SK-N-SH (cell line): Measurements from ENCODE around the gene ZIC2.

Experiments
- NRF1 ChIP-seq: IDR thresholded peaks from 2 replicates; pipeline ENCODE4 v1.6.1; 2012; ENCODE audit warnings: low read depth, mild to moderate bottlenecking, low read length
- POLR2AphosphoS5 ChIP-seq: IDR thresholded peaks from 2 replicates; pipeline ENCODE4 v1.6.1; 2012; ENCODE audit warnings: low read depth, low read length
- SIN3A ChIP-seq: IDR thresholded peaks from 2 replicates; pipeline ENCODE4 v1.6.1; 2012; ENCODE audit warnings: low read depth, mild to moderate bottlenecking, low read length, moderate library complexity, borderline replicate concordance
- TF ChIP-seq, protein P1 (sequence below): fragments of 200-600 bp; sonication (generic); IDR thresholded peaks from 2 replicates; pipeline ENCODE4 v1.6.1; 2017; ENCODE audit warnings: antibody characterized with exemption, mild to moderate bottlenecking, moderate library complexity
- TF ChIP-seq, protein P2 (sequence below): IDR thresholded peaks from 2 replicates; pipeline ENCODE4 v1.6.1; 2012; ENCODE audit warnings: mild to moderate bottlenecking, low read depth, low read length, moderate library complexity

DNA sequence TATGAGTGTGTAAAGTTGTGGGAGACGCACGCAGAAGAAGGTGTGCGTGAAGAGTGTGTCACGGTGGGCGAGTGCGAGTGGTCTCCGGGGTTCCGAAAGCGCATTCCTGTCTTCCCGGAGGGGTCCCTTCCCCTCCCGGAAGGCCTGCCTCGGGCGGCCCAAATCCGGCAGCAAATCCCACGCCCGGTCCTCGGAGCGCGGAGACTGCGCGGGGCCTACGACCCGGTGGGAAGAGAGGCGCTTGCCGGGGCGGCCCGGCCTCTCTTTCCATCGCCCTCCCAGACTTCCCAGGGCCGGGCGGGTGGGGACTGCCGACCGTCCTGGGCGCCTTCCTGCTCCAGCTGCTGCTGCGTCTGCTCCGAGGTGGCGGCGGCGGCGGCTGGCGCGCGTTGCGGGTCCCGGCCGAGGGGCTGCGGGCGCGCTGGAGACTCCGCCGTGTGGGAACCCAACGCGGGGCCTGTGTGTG is 12.1 kb upstream of the ZIC2 start:
- TF ChIP-seq POLR2AphosphoS5 (no peak), NRF1 (no peak), SIN3A (no peak)
- TF ChIP-seq, protein P1, sequence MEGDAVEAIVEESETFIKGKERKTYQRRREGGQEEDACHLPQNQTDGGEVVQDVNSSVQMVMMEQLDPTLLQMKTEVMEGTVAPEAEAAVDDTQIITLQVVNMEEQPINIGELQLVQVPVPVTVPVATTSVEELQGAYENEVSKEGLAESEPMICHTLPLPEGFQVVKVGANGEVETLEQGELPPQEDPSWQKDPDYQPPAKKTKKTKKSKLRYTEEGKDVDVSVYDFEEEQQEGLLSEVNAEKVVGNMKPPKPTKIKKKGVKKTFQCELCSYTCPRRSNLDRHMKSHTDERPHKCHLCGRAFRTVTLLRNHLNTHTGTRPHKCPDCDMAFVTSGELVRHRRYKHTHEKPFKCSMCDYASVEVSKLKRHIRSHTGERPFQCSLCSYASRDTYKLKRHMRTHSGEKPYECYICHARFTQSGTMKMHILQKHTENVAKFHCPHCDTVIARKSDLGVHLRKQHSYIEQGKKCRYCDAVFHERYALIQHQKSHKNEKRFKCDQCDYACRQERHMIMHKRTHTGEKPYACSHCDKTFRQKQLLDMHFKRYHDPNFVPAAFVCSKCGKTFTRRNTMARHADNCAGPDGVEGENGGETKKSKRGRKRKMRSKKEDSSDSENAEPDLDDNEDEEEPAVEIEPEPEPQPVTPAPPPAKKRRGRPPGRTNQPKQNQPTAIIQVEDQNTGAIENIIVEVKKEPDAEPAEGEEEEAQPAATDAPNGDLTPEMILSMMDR, result no peak
- TF ChIP-seq, protein P2, sequence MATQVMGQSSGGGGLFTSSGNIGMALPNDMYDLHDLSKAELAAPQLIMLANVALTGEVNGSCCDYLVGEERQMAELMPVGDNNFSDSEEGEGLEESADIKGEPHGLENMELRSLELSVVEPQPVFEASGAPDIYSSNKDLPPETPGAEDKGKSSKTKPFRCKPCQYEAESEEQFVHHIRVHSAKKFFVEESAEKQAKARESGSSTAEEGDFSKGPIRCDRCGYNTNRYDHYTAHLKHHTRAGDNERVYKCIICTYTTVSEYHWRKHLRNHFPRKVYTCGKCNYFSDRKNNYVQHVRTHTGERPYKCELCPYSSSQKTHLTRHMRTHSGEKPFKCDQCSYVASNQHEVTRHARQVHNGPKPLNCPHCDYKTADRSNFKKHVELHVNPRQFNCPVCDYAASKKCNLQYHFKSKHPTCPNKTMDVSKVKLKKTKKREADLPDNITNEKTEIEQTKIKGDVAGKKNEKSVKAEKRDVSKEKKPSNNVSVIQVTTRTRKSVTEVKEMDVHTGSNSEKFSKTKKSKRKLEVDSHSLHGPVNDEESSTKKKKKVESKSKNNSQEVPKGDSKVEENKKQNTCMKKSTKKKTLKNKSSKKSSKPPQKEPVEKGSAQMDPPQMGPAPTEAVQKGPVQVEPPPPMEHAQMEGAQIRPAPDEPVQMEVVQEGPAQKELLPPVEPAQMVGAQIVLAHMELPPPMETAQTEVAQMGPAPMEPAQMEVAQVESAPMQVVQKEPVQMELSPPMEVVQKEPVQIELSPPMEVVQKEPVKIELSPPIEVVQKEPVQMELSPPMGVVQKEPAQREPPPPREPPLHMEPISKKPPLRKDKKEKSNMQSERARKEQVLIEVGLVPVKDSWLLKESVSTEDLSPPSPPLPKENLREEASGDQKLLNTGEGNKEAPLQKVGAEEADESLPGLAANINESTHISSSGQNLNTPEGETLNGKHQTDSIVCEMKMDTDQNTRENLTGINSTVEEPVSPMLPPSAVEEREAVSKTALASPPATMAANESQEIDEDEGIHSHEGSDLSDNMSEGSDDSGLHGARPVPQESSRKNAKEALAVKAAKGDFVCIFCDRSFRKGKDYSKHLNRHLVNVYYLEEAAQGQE, result no peak
